ENCODE data around the gene TM9SF1. TPM values are rescaled to one million over a fixed set of nuclear protein-coding genes. Genes with fewer than 3 reads are reported as not detected.

TM9SF1 gene
- total and polyA plus RNA-seq, 2 of the 13 experiments (the other 11 are each of a cell fraction or from before 2014, with no cell fraction given), result 83.2 to 110 TPM

DNA sequence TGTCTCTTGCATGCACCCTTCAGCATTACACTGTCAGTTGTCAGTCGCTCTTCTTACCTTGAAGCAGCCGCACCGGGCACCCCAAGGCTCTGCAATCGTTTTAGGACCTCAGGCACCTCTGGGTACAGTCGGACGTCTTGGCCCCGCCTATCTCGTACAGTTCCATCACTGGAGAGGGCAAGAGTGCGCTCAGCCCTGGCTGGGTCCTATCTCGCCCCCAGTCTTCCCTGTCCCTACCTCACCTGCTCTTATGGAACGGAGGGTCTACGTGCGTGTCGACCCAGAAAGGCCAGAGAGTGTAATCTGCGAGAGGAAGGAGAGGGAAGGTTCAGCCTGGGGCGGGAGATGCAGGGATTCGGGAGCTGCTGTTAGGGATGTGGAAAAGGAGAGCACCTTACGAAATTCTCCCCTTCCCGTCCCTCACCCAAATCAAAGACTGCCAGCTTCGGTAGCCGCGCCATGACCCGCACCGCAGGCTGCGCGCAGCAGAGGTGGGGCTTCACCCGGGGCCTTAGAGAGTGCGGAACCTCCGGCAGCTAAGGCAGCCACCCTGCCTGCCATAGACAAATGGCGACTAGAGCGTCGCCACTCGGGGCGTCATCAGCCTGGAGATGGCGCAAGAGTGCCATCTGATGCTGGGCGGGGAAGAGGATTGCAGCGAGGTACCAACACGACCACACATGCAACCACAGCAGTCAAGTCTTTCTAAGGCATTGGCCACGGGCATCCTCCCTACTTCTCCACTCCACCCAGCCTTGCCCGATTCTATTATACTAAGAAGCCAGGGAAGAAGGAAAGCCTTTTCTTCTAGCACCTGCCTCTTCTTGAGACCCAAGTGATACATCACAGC, 20.5 kb upstream of the TM9SF1 start, which contains the start of gene MDP1:
Gene MDP1, minus strand, starts transcription at position 572 of the 850 bp plus-strand sequence. Its CDS starts 111 bp downstream, at position 461.
- peak within 1 kb of the TSS; percentile 93 for H3K4me2 ChIP-seq (ENCODE audit: low read depth, low read length)
- H3K4me3 ChIP-seq (replicated peaks in 1 of 3; ENCODE audit: insufficient read depth in 1 of 3, low read depth in 2 of 3, low read length in 3 of 3), result peak within 1 kb of the TSS; percentile 67 to 98 (median 81)
- ChIA-PET POLR2A (interaction anchor here (0.6 to 8.1 kb wide), 32 partner anchors 9 to 1121 kb away, joined by 3 to 230 read pairs (median 6); partner anchors contain the start of genes ACIN1, C14orf119, CIDEB and DCAF11), CTCF (ENCODE audit: low intra/inter-chr PET ratio, low total read pairs) (interaction anchor here (1.3 to 3.1 kb wide), 5 partner anchors 16 to 92 kb away, joined by 7 to 44 read pairs (median 10); partner anchors contain the start of genes CIDEB, GMPR2, NEDD8 and RABGGTA)
- H3K4me1 ChIP-seq (ENCODE audit: insufficient read depth, low read length), result peaks cover 39% of the 10 kb centered on the region
- peaks cover 10 to 18% of the 10 kb centered on the region in 2 experiments; a peak in 4 of 5 replicates for H3K36me3 ChIP-seq (replicated peaks in 1 of 2; ENCODE audit: control insufficient read depth in 1 of 2, insufficient read depth in 2 of 2, low read length in 2 of 2)
- FAIRE-seq (peak; percentile 82), ATAC-seq (peak; percentile 81), DNase-seq (ENCODE audit: low spot score) (peak; percentile 95)
- intact Hi-C loops (cut with micrococcal nuclease; ENCODE audit: unreplicated experiment) (loop anchor here (1.0 to 2.0 kb wide), 4 partner anchors 17 to 82 kb away; partner anchors contain the start of genes GMPR2, NEDD8, RABGGTA and TINF2), in situ Hi-C loops (cut with HindIII; ENCODE audit: extremely low pct_ligation_motif_present, low pct_unique_long_range_greater_than_20kb) (no loop called here)
- H3K27ac ChIP-seq (ENCODE audit: extremely low read length, insufficient read depth, low read length), result peak within 1 kb of the TSS; percentile 72
- no peaks in the 10 kb centered on the region for H3K9me3 ChIP-seq (ENCODE audit: low read length)
- no peaks in the 10 kb centered on the region; a peak in 1 of 5 replicates for H3K27me3 ChIP-seq (ENCODE audit: control insufficient read depth in 1 of 2, insufficient read depth in 2 of 2, low read length in 2 of 2)
- BruUV-seq (replicated peaks), result TSS peak; percentile 32
- H3K9ac ChIP-seq (ENCODE audit: insufficient read depth, low read depth, low read length), result peak within 1 kb of the TSS; percentile 81
- WGBS (ENCODE audit: low lambda C conversion rate), result 1% methylated on average over 40 of the region's 40 CpGs
- H2AFZ ChIP-seq (ENCODE audit: low read length), result peak within 1 kb of the TSS; percentile 55
- peaks cover 17% of the 10 kb centered on the region for H3K79me2 ChIP-seq (ENCODE audit: insufficient read depth, low read length)
- no peaks in the 10 kb centered on the region for H4K20me1 ChIP-seq (ENCODE audit: insufficient read depth, low read length)
- peak; percentile 99 for TF ChIP-seq ZNF766 (CRISPR knock-in tag; IDR thresholded peaks at IDR 0.05; ENCODE audit: borderline replicate concordance)
- TF ChIP-seq NCOA5 (CRISPR knock-in tag; IDR thresholded peaks at IDR 0.05), result no peak; the same call in 1 of the 2 replicates
- TF ChIP-seq ATF7 (IDR thresholded peaks at IDR 0.05), result peak; percentile 47
- peak; percentile 91 for TF ChIP-seq ATF7 (CRISPR knock-in tag; IDR thresholded peaks at IDR 0.05)
- TF ChIP-seq ZNF225 (CRISPR knock-in tag; IDR thresholded peaks at IDR 0.05), result peak; percentile 100
- TF ChIP-seq ZFYVE20 (CRISPR knock-in tag; IDR thresholded peaks at IDR 0.05; ENCODE audit: borderline replicate concordance, low read depth), result peak; percentile 79; the same call in 1 of the 2 replicates
- TF ChIP-seq, protein P1, sequence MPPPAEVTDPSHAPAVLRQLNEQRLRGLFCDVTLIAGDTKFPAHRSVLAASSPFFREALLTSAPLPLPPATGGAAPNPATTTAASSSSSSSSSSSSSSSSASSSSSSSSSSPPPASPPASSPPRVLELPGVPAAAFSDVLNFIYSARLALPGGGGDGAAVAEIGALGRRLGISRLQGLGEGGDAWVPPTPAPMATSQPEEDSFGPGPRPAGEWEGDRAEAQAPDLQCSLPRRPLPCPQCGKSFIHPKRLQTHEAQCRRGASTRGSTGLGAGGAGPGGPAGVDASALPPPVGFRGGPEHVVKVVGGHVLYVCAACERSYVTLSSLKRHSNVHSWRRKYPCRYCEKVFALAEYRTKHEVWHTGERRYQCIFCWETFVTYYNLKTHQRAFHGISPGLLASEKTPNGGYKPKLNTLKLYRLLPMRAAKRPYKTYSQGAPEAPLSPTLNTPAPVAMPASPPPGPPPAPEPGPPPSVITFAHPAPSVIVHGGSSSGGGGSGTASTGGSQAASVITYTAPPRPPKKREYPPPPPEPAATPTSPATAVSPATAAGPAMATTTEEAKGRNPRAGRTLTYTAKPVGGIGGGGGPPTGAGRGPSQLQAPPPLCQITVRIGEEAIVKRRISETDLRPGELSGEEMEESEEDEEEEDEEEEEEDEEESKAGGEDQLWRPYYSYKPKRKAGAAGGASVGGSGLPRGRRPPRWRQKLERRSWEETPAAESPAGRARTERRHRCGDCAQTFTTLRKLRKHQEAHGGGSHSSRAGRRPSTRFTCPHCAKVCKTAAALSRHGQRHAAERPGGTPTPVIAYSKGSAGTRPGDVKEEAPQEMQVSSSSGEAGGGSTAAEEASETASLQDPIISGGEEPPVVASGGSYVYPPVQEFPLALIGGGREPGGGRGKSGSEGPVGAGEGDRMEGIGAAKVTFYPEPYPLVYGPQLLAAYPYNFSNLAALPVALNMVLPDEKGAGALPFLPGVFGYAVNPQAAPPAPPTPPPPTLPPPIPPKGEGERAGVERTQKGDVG (CRISPR knock-in tag; IDR thresholded peaks at IDR 0.05; ENCODE audit: borderline replicate concordance), result peak; percentile 99; the same call in 1 of the 2 replicates
- TF ChIP-seq SMARCC2 (IDR thresholded peaks at IDR 0.05), result no peak
- TF ChIP-seq ZNF224 (CRISPR knock-in tag; IDR thresholded peaks at IDR 0.05), result peak; percentile 99
- TF ChIP-seq NFE2L1 (CRISPR knock-in tag; IDR thresholded peaks at IDR 0.05; ENCODE audit: borderline replicate concordance), result peak; percentile 91
- TF ChIP-seq ZSCAN21 (CRISPR knock-in tag; IDR thresholded peaks at IDR 0.05; ENCODE audit: borderline replicate concordance), result peak; percentile 97
- TF ChIP-seq TBP (CRISPR knock-in tag; IDR thresholded peaks at IDR 0.05), result no peak; the same call in 1 of the 2 replicates
- peak; percentile 99 for TF ChIP-seq ZNF614 (CRISPR knock-in tag; IDR thresholded peaks at IDR 0.05; ENCODE audit: borderline replicate concordance)
- peak; percentile 94; the same call in 2 of the 3 replicates for TF ChIP-seq MXI1 (IDR thresholded peaks at IDR 0.05; ENCODE audit: borderline replicate concordance, low read depth, low read length)
- TF ChIP-seq ZFAT (CRISPR knock-in tag; conservative IDR thresholded peaks at IDR 0.05), result no peak
- peak; percentile 99 for TF ChIP-seq ZMYM4 (CRISPR knock-in tag; IDR thresholded peaks at IDR 0.05)
- TF ChIP-seq, protein P2, sequence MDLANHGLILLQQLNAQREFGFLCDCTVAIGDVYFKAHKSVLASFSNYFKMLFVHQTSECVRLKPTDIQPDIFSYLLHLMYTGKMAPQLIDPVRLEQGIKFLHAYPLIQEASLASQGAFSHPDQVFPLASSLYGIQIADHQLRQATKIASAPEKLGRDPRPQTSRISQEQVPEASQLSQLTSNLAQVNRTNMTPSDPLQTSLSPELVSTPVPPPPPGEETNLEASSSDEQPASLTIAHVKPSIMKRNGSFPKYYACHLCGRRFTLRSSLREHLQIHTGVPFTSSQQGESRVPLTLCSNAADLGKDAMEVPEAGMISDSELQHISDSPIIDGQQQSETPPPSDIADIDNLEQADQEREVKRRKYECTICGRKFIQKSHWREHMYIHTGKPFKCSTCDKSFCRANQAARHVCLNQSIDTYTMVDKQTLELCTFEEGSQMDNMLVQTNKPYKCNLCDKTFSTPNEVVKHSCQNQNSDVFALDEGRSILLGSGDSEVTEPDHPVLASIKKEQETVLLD (CRISPR knock-in tag; IDR thresholded peaks at IDR 0.05; ENCODE audit: low read depth), result peak; percentile 26; the same call in 1 of the 2 replicates
